Activated naive CD4-positive, alpha-beta T cell treated with anti-CD3 and anti-CD28 coated beads for 36 hours (primary cell): ENCODE results near the gene PML. TPM values are rescaled to one million over a fixed set of nuclear protein-coding genes. Genes with fewer than 3 reads are reported as not detected.

Experiments used
- CTCF ChIA-PET: fragments of 350-600 bp; sonication (Branson Sonifier 250); formaldehyde crosslinking; loops from one replicate; lab custom pipeline; 2021; ENCODE audit warnings: antibody characterized with exemption; lab: Charles Lee
- DNase-seq: peaks from one replicate; pipeline ENCODE4 v3.0.0-alpha.2; 2020
- H3K27ac Mint-ChIP-seq: one replicate; pipeline ENCODE4 v1.8.0; 2021; ENCODE audit warnings: mild to moderate bottlenecking, mixed read lengths
- H3K27me3 Mint-ChIP-seq: one replicate; pipeline ENCODE4 v1.8.0; 2021; ENCODE audit warnings: low read depth, mixed read lengths
- H3K36me3 Mint-ChIP-seq: one replicate; pipeline ENCODE4 v1.8.0; 2021; ENCODE audit warnings: low read depth, mixed read lengths
- H3K4me1 Mint-ChIP-seq: one replicate; pipeline ENCODE4 v1.8.0; 2021; ENCODE audit warnings: low read depth, mixed read lengths
- H3K4me3 Mint-ChIP-seq: one replicate; pipeline ENCODE4 v1.8.0; 2021; ENCODE audit warnings: mild to moderate bottlenecking, moderate library complexity, mixed read lengths
- H3K9me3 Mint-ChIP-seq: one replicate; pipeline ENCODE4 v1.8.0; 2021; ENCODE audit warnings: mixed read lengths
- intact Hi-C: fragments of 100-400 bp; cut with micrococcal nuclease; formaldehyde crosslinking; loops from one replicate; pipeline ENCODE4 v1.15.1; 2023
- total RNA-seq, 2 experiments: library from RNA; stranded (reverse); gene quantifications; one replicate each; pipeline ENCODE4 v1.2.3, GENCODE V29; 2021

PML gene
- total RNA-seq, 2 experiments from 2014 or later = 69.6 to 70.2 TPM

GRCh38 chr15:73987681-73988444 is 6.7 kb upstream of the PML start:
- Mint-ChIP-seq H3K4me1 (peaks cover 43% of the 10 kb centered on the region), H3K27me3 (no peaks in the 10 kb centered on the region), H3K36me3 (peaks cover 6% of the 10 kb centered on the region), H3K9me3 (no peaks in the 10 kb centered on the region), H3K4me3 (no peak overlapping the region), H3K27ac (peak overlapping the region; percentile 46)
- peak; percentile 51 for DNase-seq
- intact Hi-C loops = no loop called here
- CTCF ChIA-PET = no interaction called here

- Mint-ChIP-seq H3K9me3 (no peaks in the 10 kb centered on the region), H3K36me3 (peaks cover 6% of the 10 kb centered on the region), H3K4me1 (peaks cover 47% of the 10 kb centered on the region), H3K27me3 (no peaks in the 10 kb centered on the region), H3K4me3 (no peak overlapping the region), H3K27ac (no peak overlapping the region)
- intact Hi-C loops = no loop called here
- CTCF ChIA-PET = interaction anchor here (0.7 kb wide), 1 partner anchor 15 kb away, joined by 3 read pairs; no protein-coding TSS in a partner anchor
- DNase-seq = no peak
These were observed 6.0 kb upstream of the PML start for GRCh38 chr15:73988445-73988969.

DNA sequence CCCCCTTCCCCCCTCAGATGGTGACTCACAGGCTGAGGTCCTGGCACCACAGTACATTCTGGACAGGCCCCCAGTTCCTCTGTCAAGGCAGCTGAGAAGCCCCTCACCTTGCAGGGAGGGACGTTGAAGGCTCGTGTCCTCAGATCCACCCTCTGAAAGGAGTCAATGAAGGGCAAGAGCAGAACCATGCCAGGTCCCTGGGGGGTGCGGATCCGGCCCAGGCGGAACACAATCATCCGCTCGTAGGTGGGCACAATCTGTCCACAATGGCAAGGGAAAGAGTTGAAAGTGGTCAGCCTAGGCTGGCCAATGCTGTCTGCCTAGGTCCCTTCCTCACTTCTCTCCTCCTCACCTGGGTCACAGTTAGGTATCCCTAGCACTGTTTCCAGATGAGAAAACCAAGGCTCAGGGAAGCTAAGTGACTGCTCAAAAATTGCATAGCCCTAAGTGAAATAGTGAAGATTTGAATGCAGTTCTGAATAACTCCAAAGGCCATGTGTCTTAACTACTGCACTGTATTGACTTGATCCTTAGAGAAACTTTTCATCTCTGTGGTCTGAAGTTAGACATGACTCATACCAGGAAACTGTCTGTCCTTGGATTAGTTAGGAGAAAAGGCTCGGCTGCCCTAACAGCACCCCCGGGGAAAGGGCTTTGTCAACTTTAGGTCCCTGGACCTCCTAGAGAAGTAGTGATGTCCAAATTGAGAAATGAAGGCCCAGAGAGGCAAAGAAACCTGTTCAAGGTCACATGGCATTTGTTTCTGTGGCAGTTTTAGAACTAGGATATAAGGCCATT is 5.3 kb upstream of the PML start:
- no peak overlapping the region for H3K4me3 Mint-ChIP-seq
- CTCF ChIA-PET = interaction anchor here (0.7 kb wide), 1 partner anchor 16 kb away, joined by 3 read pairs; no protein-coding TSS in a partner anchor
- peaks cover 50% of the 10 kb centered on the region for H3K4me1 Mint-ChIP-seq
- DNase-seq = no peak
- H3K27ac Mint-ChIP-seq = peak overlapping the region; percentile 59
- H3K36me3 Mint-ChIP-seq = peaks cover 3% of the 10 kb centered on the region
- H3K27me3 Mint-ChIP-seq = no peaks in the 10 kb centered on the region
- no peaks in the 10 kb centered on the region for H3K9me3 Mint-ChIP-seq
- intact Hi-C loops = no loop called here

- Mint-ChIP-seq H3K36me3 (peaks cover 6% of the 10 kb centered on the region), H3K4me1 (peaks cover 43% of the 10 kb centered on the region), H3K27me3 (no peaks in the 10 kb centered on the region), H3K4me3 (peak overlapping the region; percentile 95), H3K9me3 (no peaks in the 10 kb centered on the region), H3K27ac (no peak overlapping the region)
- intact Hi-C loops = loop anchor here (5.0 to 10.0 kb wide), 5 partner anchors 392 to 1766 kb away; partner anchors contain the start of gene SIN3A
- DNase-seq = no peak
- CTCF ChIA-PET = interaction anchor here (1.1 kb wide), 1 partner anchor 17 kb away, joined by 3 read pairs; no protein-coding TSS in a partner anchor
These were observed 4.1 kb upstream of the PML start for GRCh38 chr15:73990250-73991005.

DNA sequence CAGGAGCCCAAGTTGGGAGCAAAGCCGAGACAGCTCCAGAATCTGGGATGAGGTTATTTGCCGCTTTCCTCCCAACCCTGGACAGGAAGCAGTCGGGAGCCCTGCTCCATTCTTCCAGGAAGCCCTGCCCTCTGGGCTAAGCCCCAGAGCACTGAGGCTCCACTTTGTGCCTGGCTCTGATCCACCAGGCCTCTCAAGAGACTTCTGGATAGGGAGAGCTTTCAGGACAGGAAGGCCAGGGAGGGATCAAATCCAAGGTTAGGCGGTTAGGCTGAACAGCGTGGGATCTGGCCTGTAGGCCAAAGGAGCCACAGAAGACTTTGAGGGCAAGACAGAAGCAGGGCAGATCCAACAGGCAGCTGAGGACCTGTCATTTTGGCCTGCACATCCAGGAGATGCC is 3.3 kb upstream of the PML start:
- peaks cover 6% of the 10 kb centered on the region for H3K36me3 Mint-ChIP-seq
- intact Hi-C loops = loop anchor here (5.0 to 10.0 kb wide), 5 partner anchors 391 to 1766 kb away; partner anchors contain the start of gene SIN3A
- no peak overlapping the region for H3K27ac Mint-ChIP-seq
- H3K4me3 Mint-ChIP-seq = peak overlapping the region; percentile 95
- no peak for DNase-seq
- CTCF ChIA-PET = interaction anchor here (1.1 kb wide), 1 partner anchor 18 kb away, joined by 3 read pairs; no protein-coding TSS in a partner anchor
- H3K27me3 Mint-ChIP-seq = no peaks in the 10 kb centered on the region
- H3K9me3 Mint-ChIP-seq = no peaks in the 10 kb centered on the region
- peaks cover 45% of the 10 kb centered on the region for H3K4me1 Mint-ChIP-seq

- Mint-ChIP-seq H3K27me3 (no peaks in the 10 kb centered on the region), H3K27ac (peak within 1 kb of the TSS; percentile 83), H3K9me3 (no peaks in the 10 kb centered on the region), H3K36me3 (peaks cover 4% of the 10 kb centered on the region), H3K4me1 (peaks cover 49% of the 10 kb centered on the region), H3K4me3 (peak within 1 kb of the TSS; percentile 95)
- intact Hi-C loops = loop anchor here (1.0 to 10.0 kb wide), 7 partner anchors 10 to 1767 kb away; partner anchors contain the start of gene SIN3A
- CTCF ChIA-PET = interaction anchor here (1.1 to 5.2 kb wide), 3 partner anchors 14 to 19 kb away, joined by 3 to 54 read pairs (median 24); no protein-coding TSS in a partner anchor
- DNase-seq = peak; percentile 95
These were observed 2.6 kb upstream of the PML start, which contains the start of gene STOML1 for GRCh38 chr15:73991726-73992593. Gene STOML1 (minus strand): TSS chr15:73992295. CDS start chr15:73992223, 72 bp downstream.

GRCh38 chr15:73992594-73992898 is 2.0 kb upstream of the PML start:
- H3K4me1 Mint-ChIP-seq = peaks cover 51% of the 10 kb centered on the region
- CTCF ChIA-PET = interaction anchor here (2.8 to 5.2 kb wide), 3 partner anchors 14 to 57 kb away, joined by 8 to 54 read pairs (median 24); no protein-coding TSS in a partner anchor
- no peaks in the 10 kb centered on the region for H3K9me3 Mint-ChIP-seq
- intact Hi-C loops = loop anchor here (1.0 to 10.0 kb wide), 7 partner anchors 10 to 1768 kb away; partner anchors contain the start of gene SIN3A
- DNase-seq = no peak
- H3K27me3 Mint-ChIP-seq = no peaks in the 10 kb centered on the region
- peaks cover 6% of the 10 kb centered on the region for H3K36me3 Mint-ChIP-seq
- H3K27ac Mint-ChIP-seq = peak overlapping the region; percentile 83
- H3K4me3 Mint-ChIP-seq = peak overlapping the region; percentile 95

DNA sequence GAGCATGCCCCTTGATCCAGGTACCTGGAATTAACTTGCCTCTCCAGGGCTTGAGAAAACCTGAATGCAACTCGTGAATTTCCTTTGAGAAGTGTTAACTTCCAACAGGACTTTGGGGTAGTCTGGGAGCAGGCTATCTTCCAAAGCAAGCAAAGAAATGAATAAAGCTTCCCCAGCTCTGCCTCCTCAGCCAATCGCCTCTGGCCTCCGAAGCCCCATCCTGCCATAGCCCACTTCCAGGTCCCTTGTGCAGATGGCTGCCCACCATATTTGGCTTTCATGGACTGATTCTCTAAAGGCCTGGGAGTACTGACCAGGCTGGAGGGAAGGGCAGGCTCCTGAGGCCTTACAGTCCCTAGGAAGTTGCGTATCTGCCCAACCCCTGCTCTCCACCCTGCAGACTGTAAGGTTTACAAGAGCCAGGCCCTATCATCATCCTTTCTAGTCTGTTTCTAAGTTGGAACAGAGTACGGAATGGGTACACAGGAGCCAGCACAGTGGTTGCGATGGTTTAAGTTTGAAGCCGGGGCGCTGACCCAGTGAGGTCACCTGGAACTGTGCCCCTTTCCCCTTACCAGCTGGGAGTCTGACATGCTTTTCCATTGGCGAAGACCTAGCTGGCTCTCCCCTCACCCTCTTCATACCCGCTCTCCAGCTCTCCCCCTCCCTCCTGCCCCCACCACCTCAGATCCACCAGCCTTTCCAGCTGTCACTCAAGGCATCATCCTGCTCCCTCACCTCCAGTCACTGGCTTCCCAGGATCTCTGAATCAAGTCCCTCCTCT is 1.1 kb upstream of the PML start:
- H3K4me3 Mint-ChIP-seq = peak overlapping the region; percentile 95
- CTCF ChIA-PET = interaction anchor here (0.6 to 5.2 kb wide), 8 partner anchors 13 to 672 kb away, joined by 3 to 54 read pairs (median 6); no protein-coding TSS in a partner anchor
- H3K9me3 Mint-ChIP-seq = no peaks in the 10 kb centered on the region
- peak overlapping the region; percentile 96 for H3K27ac Mint-ChIP-seq
- peaks cover 8% of the 10 kb centered on the region for H3K36me3 Mint-ChIP-seq
- peaks cover 51% of the 10 kb centered on the region for H3K4me1 Mint-ChIP-seq
- no peak for DNase-seq
- H3K27me3 Mint-ChIP-seq = no peaks in the 10 kb centered on the region
- intact Hi-C loops = loop anchor here (5.0 to 10.0 kb wide), 5 partner anchors 389 to 1769 kb away; partner anchors contain the start of gene SIN3A

DNA sequence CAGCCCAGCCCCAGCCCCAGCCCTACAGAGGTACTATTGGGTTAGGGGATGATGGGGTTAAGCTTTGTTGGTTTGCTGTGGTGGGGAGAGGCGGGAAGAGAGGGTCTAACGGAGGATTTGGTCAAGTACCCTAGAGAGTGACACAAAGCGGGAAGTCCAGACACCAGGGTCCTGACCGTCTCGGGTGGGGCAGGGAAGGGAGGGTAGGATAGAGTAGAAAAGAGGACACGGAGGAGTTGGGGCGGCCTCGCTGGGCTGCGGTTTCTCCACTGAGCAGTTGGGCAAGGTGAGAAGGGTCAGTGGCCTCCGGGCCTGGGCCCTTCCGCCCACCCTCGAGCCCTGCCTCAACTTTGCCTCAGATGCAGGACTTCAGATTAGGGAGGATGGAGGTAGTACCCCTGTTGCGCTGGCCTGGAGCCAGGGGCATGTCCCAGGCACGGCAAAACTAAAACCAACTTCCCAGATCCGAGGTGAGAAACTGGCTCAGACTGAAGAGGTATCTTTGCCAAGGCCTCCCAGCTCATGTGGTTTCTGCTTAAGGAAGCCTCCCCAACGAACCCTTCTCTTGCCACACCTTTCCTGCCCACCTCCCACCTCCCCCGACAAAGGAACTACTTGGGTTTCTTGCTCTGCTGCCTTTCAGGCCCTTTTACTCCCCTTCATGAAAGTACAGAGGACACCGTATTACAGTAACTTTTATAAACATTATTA is 551 bp downstream of the PML start:
- peak; percentile 42 for DNase-seq
- Mint-ChIP-seq H3K36me3 (peaks cover 11% of the 10 kb centered on the region), H3K27ac (peak overlapping the region; percentile 96), H3K9me3 (no peaks in the 10 kb centered on the region), H3K4me1 (peaks cover 58% of the 10 kb centered on the region), H3K27me3 (no peaks in the 10 kb centered on the region), H3K4me3 (peak overlapping the region; percentile 95)
- CTCF ChIA-PET = interaction anchor here (0.8 to 5.2 kb wide), 8 partner anchors 11 to 54 kb away, joined by 3 to 54 read pairs (median 9); no protein-coding TSS in a partner anchor
- intact Hi-C loops = loop anchor here (1.0 to 10.0 kb wide), 7 partner anchors 387 to 1770 kb away; partner anchors contain the start of genes ARID3B, SIN3A and UBL7
